OCI-LY3 (cell line): ENCODE measurements around the gene CDK17.

Experiments used
- H2AFZ ChIP-seq: fragments of 200-600, 300-600 bp; shearing (Covaris generic); 2 replicates; pipeline ENCODE4 v1.6.0; 2014; ENCODE audit warnings: antibody characterized with exemption, low read depth, low read length
- H3K27ac ChIP-seq: fragments of 200-600, 300-600 bp; sonication (generic); 2 replicates; pipeline ENCODE4 v1.5.1; 2014; ENCODE audit warnings: mild to moderate bottlenecking, low read length, moderate library complexity, mixed read lengths
- H3K27me3 ChIP-seq: fragments of 200-600, 300-600 bp; sonication (generic); 2 replicates; pipeline ENCODE4 v1.6.1; 2014; ENCODE audit warnings: low read depth, low read length, mixed read lengths
- H3K36me3 ChIP-seq: fragments of 200-600, 300-600 bp; sonication (generic); replicated peaks from 2 replicates; pipeline ENCODE3; 2014; ENCODE audit warnings: low read depth, low read length, mixed read lengths
- H3K4me1 ChIP-seq: fragments of 300-600, 200-600 bp; sonication (generic); 2 replicates; pipeline ENCODE4 v1.6.1; 2014; ENCODE audit warnings: low read length, mixed read lengths
- H3K4me2 ChIP-seq: fragments of 200-600, 300-600 bp; sonication (generic); 2 replicates; pipeline ENCODE4 v1.6.1; 2014; ENCODE audit warnings: low read length, mixed read lengths
- H3K4me3 ChIP-seq: fragments of 300-600, 200-600 bp; sonication (generic); 2 replicates; pipeline ENCODE4 v1.5.1; 2014; ENCODE audit warnings: antibody characterized with exemption, mild to moderate bottlenecking, low read length, moderate library complexity
- H3K79me2 ChIP-seq: fragments of 300-600, 200-600 bp; shearing (Covaris generic); 2 replicates; pipeline ENCODE4 v1.6.1; 2014; ENCODE audit warnings: mild to moderate bottlenecking, low read length, mixed read lengths
- H3K9ac ChIP-seq: fragments of 300-600, 200-600 bp; shearing (Covaris generic); 2 replicates; pipeline ENCODE4 v1.6.0; 2014; ENCODE audit warnings: mild to moderate bottlenecking, low read length, moderate library complexity
- H3K9me3 ChIP-seq: fragments of 200-600, 300-600 bp; shearing (Covaris generic); 2 replicates; pipeline ENCODE4 v1.6.1; 2014; ENCODE audit warnings: low read length, mixed read lengths; ENCODE audit not compliant: insufficient read depth
- H4K20me1 ChIP-seq: fragments of 200-600, 300-600 bp; sonication (generic); 2 replicates; pipeline ENCODE4 v1.6.1; 2016; ENCODE audit warnings: low read length, mixed read lengths; ENCODE audit not compliant: insufficient read depth
- CTCF ChIP-seq: fragments of 200-600, 300-600 bp; sonication (generic); IDR thresholded peaks from 2 replicates; pipeline ENCODE4 v1.5.1; 2014; ENCODE audit warnings: antibody characterized with exemption, low read length, low read depth
- EZH2phosphoT487 ChIP-seq: fragments of 200-600 bp; shearing (Covaris generic); IDR thresholded peaks from 2 replicates; pipeline ENCODE4 v1.6.1; 2018; ENCODE audit warnings: antibody characterized with exemption, mixed run types, low read depth

CDK17 gene

GRCh38 chr12:96300064-96300463, 100.2 kb downstream of the CDK17 start:
- no peaks in the 10 kb centered on the region for H3K79me2 ChIP-seq
- no peak overlapping the region for H3K9ac ChIP-seq
- H3K27ac ChIP-seq = no peak overlapping the region
- no peaks in the 10 kb centered on the region for H3K9me3 ChIP-seq
- H3K4me3 ChIP-seq = no peak overlapping the region
- no peaks in the 10 kb centered on the region for H3K36me3 ChIP-seq
- H3K4me1 ChIP-seq = no peaks in the 10 kb centered on the region
- TF ChIP-seq CTCF = no peak
- TF ChIP-seq EZH2phosphoT487 = no peak
- H4K20me1 ChIP-seq = no peaks in the 10 kb centered on the region
- no peak overlapping the region for H3K4me2 ChIP-seq
- no peaks in the 10 kb centered on the region for H3K27me3 ChIP-seq
- no peak overlapping the region for H2AFZ ChIP-seq

- Histone ChIP-seq H3K4me2 (no peak overlapping the region), H3K4me1 (no peaks in the 10 kb centered on the region), H3K27me3 (no peaks in the 10 kb centered on the region), H2AFZ (no peak overlapping the region), H3K79me2 (no peaks in the 10 kb centered on the region), H3K9me3 (no peaks in the 10 kb centered on the region), H3K36me3 (peaks cover 8% of the 10 kb centered on the region), H4K20me1 (no peaks in the 10 kb centered on the region), H3K4me3 (no peak overlapping the region), H3K9ac (no peak overlapping the region), H3K27ac (no peak overlapping the region)
- TF ChIP-seq EZH2phosphoT487 (no peak), CTCF (no peak)
These were observed 102.7 kb downstream of the CDK17 start for GRCh38 chr12:96297504-96297903.

GRCh38 chr12:96295532-96296160, 104.6 kb downstream of the CDK17 start:
- Histone ChIP-seq H3K4me3 (no peak overlapping the region), H3K27me3 (no peaks in the 10 kb centered on the region), H3K4me2 (no peak overlapping the region), H3K27ac (no peak overlapping the region), H3K4me1 (no peaks in the 10 kb centered on the region), H3K9me3 (no peaks in the 10 kb centered on the region), H4K20me1 (no peaks in the 10 kb centered on the region), H3K79me2 (no peaks in the 10 kb centered on the region), H2AFZ (no peak overlapping the region), H3K36me3 (peaks cover 8% of the 10 kb centered on the region), H3K9ac (no peak overlapping the region)
- no peak for TF ChIP-seq EZH2phosphoT487
- no peak for TF ChIP-seq CTCF

GRCh38 chr12:96294831-96295230, 105.4 kb downstream of the CDK17 start:
- Histone ChIP-seq H3K4me2 (no peak overlapping the region), H3K9me3 (no peaks in the 10 kb centered on the region), H3K27ac (no peak overlapping the region), H3K4me1 (no peaks in the 10 kb centered on the region), H2AFZ (no peak overlapping the region), H3K27me3 (no peaks in the 10 kb centered on the region), H3K4me3 (no peak overlapping the region), H4K20me1 (no peaks in the 10 kb centered on the region), H3K79me2 (no peaks in the 10 kb centered on the region), H3K36me3 (peaks cover 8% of the 10 kb centered on the region), H3K9ac (no peak overlapping the region)
- TF ChIP-seq EZH2phosphoT487 (no peak), CTCF (no peak)
